Stimulated activated CD4-positive, alpha-beta T cell treated with anti-CD3 and anti-CD28 coated beads, Interleukin-1b, Interleukin-23, amount 100 ng/mL, for 48 hours (primary cell): Measurements from ENCODE around the gene PSPN.
"Not testable (repeated sequence)": the region's sequence is repeated elsewhere in the genome, so short reads cannot be mapped to it uniquely, and the experiment has no call there.

ENCODE experiments used
- DNase-seq: peaks from one replicate; pipeline ENCODE4 v3.0.0-alpha.2; 2020

PSPN gene

DNA sequence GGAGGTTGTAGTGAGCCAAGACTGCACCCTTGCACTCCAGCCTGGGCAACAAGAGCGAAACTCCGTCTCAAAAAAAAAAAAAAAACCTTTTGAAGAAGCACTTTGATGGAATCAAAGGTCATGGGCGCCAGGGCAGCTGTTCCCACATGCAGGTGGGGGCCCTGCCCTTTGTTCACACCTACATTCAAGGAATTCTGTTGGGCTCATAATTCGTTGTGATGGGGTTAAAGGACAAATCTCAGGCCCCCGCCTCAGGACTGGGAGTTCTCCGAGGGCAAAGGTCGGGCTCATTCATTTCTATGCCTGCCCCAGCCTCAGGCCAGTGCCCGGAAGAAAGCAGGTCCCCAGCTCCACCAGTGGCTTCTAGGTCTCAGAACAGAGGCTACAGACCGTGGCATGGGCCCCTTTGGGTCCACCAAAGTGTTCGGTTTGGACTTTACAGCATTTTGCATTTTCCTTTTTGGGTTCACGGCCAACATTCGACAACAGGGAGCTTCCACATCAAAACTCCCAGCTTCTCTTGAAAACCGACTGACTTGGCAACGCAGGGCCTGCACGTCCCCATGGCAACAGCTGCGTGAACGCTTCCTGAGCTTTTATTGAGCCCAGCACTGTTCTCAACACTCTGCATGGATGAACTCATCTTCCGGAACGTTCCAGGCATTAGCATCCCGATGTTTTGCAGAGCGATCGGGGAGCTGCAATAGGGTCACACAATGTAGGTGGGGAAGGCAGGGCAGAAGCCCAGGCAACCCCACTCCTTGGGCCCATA is 27.3 kb upstream of the PSPN start:
- DNase-seq: no peak

DNA sequence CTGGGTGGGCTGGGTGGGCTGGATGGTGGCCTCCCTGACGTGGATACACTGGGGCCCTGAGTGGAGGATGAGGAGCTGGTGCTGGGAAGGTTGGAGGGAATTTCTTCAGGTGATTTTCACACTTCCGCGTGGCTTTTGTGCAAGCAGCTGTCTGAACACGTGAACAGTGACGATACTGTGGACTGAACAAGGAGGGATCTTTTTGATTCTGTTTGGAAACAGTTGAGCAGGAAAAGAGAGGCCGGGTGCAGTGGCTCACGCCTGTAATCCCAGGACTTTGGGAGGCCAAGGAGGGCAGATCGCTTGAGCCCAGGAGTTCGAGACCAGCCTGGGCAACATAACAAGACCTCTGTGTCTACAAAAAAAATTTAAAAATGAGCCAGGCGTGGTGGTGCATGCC is 26.3 kb upstream of the PSPN start:
- DNase-seq: no peak

DNA sequence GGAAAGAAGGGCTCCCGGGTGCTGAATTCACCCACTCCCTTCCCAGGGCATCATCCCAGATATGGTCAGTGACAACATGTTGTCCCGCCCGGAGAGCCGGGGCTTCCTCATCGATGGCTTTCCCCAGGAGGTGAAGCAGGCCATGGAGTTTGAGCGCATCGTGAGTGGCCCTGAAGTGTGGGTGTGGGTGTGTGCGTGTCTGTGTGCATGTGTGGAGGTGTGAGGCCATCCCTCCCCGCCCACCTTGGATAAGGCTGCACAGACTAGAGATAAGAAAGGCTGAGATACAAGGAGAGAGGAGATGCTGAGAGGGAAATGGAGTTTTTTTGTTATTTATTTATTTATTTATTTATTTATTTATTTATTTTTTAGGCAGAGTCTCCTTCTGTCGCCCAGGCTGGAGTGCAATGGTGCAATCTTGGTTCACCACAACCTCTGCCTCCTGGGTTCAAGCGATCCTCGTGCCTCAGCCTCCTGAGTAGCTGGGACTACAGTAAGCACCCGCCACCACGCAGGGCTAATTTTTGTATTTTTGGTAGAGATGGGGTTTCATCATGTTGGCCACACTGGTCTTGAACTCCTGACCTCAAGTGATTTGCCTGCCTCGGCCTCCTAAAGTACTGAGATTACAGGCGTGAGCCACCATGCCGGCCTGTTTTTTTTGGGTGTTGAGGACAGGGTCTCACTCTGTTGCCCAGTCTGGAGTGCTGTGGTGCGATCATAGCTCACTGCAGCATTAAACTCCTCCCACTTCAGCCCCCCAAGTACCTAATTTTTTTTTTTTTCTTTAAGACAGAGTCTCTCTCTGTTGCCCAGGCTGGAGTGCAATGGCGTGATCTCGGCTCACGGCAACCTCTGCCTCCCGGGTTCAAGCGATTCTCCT is 24.6 kb upstream of the PSPN start:
- DNase-seq: not testable (repeated sequence)

DNA sequence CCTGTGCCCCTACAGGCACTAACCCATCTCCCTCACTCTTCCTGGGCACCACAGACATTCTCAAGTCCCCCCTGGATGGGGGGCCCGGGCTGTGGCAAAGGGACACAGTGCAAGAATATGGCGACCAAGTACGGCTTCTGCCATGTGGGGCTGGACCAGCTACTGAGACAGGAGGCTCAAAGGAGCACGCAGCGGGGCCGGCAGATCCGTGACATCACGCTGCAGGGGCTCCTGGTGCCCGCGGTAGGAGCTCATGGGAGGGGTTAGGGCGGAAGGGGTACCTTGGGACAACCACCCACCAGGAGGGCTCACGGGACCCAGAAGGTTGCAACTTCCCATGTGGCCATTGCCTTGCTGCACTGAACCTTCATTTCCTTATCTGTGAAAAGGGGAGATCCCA is 20.6 kb upstream of the PSPN start:
- no peak for DNase-seq

DNA sequence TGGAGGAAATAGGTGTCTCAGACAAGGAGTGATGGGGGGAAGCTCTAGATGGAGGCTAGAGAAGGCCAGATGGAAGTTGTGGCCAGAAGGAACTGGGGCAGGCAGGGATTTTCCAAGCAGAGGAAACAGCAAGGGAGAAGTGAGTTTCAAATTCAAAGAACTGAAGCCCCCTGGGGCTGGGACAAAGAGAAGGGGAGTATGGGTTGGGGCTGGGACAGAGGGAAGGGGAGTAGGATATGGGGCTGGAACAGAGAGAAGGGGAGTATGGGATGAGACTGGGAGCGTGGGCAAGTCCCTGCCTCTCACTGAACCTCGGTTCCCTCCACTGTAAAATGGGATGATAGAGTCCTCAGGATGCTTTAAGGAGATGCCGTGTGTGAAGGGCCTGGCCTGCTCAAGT is 19.1 kb upstream of the PSPN start:
- DNase-seq: no peak

DNA sequence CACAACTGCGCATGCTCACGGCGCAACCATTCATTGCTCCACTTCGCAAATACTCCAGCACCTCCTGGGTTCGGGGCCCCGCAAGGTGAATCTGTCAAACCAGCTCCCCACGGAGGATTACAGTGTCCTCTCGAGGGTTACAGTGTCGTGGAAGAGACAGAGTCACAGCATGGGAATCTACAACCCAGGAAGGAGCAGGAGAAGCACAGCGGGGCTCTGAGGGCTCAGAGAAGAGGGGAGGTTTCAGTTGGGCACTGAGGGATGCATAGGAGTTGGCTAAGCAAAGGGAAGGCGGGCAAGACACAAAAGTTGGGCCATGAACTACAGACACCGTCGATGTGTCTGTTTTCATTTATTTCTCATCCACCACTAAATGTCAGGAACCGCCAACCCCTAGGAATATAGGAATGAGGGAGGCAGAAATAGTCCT is 18.3 kb upstream of the PSPN start:
- peak; percentile 84 for DNase-seq

DNA sequence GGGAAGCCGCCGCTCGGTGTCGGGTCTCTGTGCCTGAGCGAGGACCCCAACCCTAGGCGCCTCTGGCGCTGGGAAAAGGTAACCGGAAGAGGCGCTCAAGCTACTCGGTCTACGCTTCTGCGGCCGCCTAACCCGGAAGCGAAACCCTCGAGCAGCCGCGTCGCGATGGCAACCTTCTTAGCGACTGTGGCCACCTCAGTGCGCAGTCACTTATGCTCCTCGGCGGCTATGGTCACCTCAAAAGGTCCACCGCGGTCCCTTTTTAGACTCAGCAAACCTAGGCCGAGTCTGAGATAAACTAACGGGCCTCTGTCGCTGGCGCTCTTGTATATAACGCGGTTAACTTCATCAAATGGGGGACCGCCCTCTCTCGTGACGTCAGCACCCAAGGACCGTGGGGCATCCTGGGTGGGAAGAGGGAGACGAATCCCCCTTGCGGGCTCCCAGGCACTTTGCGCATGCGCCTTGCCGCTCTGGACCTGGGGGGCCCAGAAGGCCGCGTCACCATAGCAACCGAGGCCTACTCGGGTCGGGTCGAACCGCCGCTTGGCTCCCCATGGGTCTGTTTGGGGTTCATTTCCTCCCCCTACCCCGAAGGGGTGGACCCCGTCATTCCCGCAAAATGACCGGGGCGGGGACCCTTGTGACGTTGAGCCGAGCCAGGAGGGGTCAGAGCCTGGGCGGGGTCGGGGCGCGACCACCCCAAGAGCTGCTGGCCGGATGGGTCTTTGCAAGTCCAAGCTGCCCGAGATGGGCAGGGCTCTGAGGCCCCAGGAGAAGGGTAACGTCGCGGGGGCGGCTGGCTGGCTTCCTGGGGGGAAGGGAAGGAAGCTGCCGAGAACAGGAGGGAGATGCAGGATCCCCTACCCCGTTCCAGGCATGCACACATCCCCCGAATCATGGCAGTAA is 17.6 kb upstream of the PSPN start, which contains the start of gene GTF2F1:
Gene GTF2F1, minus strand, starts transcription at position 91 of the 909 bp plus-strand sequence. CDS start 169 bp downstream, outside the sequence.
- DNase-seq: peak; percentile 95

DNA sequence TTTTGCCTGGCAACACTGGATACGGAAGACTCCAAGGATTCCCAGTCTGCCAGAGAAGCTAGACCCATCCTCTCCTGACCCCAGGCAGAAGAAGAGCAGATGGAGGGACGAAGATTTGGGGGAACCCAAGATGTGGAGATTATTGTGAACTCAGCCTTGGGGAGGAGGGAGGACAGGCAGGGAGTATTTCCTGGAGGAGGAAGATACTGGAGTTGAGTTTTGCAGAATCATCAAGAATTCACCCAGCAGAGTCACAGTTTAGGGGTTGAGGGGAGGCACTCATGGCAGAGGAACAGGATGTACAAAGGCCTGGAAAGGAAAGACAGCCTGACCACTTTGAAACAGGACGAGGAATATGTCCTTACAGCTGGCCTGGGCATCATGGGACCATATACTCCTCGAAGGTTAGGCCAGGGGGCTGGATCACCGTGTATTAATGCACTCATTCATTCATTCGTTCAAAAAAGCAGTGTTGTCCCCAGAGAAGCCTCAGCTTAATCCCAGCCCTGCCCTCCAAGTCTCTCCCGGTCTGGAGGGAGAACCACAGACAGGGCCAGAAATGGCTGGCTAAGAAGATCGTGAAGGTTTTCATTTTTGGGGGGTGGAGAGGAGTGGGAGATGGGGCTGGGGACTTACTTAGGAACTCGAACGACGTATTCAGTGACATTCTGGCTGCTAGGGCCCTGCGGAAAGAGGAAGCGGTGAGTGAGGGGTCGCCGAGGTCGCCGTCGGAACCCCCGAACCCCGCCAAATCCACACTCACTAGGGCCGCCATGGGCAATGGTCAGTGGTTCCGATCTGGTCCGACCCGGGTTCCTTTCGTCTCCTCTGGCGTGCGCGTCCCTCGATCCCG is 16.7 kb upstream of the PSPN start:
- no peak for DNase-seq

DNA sequence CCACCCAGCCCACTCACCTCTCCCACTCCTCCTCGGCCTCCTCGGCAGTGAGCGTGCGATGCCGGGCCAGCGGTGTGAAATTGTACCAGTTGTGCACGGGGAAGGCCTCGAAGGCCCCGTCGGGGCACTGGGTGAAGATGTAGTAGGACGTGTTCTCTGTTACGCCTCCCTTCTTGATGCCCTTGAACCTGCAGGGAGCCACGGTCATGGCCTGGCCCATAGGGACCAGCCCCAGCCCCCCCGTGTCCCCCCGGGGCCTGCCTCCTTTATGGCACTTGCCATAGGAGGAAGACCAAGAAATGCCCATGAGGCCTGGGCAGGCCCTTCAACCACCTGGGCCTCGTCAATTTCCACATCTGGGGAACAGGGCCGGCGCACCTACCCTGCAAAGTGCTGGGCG is 11.6 kb upstream of the PSPN start:
- no peak for DNase-seq

DNA sequence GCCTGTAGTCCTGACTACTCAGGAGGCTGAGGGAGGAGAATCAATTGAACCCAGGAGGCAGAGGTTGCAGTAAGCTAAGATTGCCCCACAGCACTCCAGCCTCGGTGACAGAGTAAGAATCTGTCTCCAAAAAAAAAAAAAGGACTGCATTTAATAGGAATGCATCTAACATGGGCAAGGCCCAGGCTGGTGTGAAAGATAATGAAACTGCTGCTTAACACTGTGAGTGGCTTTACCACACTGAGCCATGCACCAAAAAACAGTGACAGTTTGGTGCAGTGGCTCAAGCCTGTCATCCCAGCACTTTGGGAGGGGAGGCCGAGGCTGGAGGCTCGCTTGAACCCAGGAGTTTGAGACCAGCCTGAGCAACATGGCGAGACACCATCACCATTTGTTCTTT is 8.6 kb upstream of the PSPN start:
- DNase-seq: no peak

DNA sequence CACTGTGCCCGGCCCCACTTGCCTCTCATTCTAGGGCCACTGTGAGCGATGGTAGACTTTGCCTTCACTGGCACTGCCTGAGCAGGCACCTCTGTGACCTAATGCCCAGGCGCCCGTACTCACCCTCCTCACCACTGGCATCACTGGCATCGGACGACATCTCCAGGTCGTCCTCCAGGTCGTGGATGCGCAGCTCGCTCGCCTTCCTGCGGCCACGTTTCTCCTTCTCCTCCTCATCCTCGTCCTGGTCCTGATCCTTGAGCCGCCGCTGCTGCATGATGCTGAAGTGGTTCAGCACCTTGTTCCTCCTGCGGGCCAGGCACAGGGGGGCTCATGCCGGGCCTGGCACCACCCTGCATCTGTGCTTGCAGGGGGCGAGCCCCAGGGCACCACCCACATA is 7.5 kb upstream of the PSPN start:
- no peak for DNase-seq

DNA sequence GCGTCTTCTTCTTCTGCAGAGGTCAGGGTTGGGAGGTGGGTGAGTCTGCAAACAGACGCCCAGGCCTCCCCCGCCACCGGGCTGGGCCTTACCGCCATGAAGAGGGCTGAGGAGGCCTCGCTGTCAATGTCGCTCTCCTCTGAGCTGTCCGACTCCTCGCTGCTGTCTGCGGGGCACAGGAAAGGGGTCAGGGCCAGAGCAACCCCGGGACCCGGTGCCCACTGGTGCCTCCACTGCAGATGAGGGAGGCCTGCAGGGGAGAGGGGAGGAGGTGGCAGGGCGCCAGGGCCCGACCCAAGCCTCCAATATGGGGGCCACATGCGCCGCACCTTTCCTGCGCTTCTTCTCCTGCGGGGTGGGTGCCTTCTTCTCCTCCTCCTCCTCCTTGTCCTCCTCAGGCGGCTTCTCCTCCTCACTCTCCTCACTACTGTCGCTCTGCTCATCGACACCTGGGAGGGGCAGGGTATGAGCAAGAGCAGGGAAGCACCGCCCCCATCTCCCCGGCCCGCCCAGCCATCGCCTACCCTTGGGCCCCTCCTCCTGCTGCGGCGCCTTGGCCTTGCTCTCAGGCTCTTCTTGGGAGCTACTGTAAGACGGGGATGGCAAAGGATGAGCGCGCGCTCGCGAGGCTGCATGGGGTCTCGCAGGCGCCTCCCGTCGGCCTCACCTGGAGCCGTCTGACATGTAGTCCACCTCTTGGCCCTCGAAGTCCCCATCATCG is 5.5 kb upstream of the PSPN start:
- DNase-seq: no peak

DNA sequence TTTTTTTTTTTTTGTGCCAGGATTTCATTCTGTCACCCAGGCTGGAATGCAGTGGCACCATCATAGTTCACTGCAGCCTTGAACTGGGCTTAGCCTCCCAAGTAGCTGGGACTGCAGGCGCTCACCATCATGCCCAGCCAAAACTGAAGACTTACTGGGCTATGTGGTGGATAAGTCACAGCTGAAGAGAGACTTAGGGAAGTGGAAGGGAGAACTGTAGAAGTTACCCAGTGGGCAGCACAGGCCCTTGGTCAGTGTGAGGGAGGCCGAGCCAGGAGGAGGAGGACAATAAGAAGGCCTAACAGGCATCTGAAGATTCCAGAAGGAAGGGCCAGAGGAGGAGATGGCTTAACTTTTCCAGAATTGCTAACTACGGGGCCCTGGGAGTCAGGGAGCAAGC is 4.0 kb upstream of the PSPN start:
- no peak for DNase-seq

DNA sequence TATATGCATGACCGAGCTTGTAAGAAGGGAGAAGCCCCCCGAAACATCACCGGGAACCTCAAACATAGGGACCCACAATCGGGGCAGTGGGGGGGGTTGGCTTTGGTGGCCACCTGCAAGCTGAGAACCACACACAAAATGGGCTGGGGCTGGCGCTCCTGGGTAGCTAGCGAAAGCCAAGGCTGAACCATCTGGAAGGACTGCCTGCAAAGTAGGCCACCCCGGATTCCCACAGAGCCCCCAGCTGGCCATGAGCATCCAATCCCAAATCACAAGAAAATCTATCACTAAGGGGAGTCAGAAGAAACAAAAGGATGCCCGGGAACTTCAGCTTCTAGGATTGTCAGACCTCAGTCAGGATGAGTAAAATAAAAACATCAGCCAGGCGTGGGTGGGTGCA is 2.8 kb upstream of the PSPN start:
- DNase-seq: no peak

DNA sequence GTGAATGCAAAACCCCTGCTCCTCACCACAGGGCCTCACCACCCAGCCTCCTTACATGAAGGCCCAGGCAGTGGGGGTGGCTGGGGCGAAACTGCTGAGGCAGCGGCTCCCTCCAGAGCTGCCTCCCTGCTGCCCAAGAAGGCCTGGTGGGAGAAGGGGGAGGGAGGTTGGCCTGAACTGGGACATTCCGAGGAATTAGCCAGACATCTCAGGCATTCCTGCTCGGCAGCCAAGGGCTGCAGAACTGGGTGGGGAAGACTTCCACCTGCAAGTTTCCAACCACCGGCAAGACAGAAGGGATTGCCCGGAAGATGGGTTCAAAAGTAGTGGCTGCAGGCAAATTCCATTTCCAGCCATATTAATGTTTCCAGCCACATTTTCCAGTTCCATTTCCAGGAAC is 2.3 kb upstream of the PSPN start:
- DNase-seq: no peak

DNA sequence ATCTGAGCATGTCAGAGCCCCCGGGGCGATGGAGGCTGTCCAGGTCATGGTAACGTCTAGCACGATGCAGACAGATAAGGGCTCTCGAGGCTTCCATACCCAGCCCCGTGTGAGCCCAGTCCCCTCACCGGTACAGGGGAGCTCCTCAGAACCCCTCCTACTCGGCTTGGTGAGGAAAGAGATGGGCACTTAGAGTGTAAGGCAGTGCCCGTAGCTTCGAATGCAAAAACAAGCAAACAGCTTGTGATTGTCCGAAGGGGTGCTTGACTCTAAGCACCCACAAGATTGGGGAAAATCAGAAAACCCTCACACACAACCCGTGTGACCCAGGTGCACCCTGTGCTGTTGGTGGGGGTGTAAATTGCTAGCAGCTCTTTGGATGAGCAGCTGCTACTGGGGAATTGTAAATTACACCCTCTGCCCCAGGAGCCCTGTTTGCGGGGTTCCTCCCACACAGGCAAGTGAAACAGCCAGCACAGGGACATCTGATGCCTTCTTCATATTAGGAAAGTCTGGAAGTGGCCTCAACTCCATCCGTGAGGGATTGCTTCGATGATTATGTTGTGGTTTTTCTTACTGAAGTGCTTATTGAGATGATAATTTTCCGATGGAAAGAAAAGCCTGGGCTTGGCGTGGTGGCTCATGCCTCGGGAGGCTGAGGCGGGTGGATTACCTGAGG is 918 bp upstream of the PSPN start:
- no peak for DNase-seq

DNA sequence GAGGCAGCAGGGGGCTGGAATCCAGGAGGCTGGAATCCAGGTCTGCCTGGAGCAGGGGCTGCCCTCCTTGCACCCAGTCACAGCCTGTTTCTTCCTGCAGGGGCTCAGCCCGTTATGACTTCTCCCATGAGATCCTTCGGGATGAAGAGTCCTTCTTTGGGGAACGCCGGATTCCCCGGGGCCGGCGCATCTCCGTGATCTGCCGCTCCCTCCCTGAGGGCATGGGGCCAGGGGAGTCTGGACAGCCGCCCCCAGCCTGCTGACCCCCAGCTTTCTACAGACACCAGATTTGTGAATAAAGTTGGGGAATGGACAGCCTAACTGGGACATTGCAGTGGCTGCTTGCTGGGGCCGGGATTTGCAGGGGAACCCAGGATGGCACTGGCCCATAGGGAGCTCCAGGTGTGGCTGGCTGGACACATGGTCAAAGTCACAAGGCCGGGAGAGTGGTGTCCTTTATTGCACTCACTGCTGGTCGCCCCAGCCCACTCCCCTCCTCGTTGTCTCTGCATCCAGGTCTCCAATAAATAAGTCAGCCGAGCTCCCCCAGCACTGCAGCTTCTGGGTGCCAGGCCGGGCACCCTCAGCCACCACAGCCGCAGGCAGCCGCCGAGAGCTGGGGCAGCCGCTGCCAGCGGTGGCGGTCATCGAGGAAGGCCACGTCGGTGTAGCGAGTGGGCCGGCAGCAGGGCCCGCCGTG is 872 bp downstream of the PSPN start:
- no peak for DNase-seq

DNA sequence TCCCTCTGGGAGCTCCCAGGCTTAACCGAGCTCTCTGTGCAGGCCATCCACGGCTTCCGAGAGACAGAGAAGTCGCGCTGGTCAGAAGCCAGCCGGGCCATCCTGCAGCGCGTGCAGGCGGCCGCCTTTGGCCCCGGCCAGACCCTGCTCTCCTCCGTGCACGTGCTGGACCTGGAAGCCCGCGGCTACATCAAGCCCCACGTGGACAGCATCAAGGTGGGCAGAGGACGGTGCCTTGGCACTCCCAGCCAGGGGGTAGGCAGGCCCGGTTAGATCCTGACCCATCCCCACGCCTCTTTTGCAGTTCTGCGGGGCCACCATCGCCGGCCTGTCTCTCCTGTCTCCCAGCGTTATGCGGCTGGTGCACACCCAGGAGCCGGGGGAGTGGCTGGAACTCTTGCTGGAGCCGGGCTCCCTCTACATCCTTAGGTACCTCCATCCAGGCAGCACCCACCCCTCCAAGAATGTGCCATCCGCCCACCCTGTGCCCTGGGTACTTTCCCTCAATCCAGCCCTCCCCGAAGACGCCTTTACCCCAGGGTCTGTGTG is 1.5 kb downstream of the PSPN start:
- no peak for DNase-seq

DNA sequence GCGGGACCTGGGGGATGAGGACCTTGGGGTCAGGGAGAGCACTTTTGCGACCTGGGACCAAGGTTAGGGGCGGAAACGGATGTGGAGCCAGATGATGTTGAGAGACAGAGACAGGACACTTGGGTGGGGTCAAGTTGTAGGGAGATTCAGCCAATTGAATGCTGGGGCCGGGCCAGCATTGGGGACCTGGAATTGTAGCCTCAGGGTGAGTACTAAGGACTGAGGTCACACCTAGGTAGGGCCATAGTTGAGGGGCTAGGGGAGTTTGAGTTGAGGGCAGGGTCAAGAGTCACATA is 2.0 kb downstream of the PSPN start:
- DNase-seq: no peak
